HG03097 (cell line): ENCODE results near the gene HPSE2.
"Not testable (repeated sequence)": the region's sequence is repeated elsewhere in the genome, so short reads cannot be mapped to it uniquely, and the experiment has no call there.

Experiments used
- ATAC-seq: cut with Tn5 transposase; IDR thresholded peaks from one replicate; pipeline ENCODE4 v1.9.1; 2021; ENCODE audit not compliant: unreplicated experiment, low FRiP score

HPSE2 gene

DNA sequence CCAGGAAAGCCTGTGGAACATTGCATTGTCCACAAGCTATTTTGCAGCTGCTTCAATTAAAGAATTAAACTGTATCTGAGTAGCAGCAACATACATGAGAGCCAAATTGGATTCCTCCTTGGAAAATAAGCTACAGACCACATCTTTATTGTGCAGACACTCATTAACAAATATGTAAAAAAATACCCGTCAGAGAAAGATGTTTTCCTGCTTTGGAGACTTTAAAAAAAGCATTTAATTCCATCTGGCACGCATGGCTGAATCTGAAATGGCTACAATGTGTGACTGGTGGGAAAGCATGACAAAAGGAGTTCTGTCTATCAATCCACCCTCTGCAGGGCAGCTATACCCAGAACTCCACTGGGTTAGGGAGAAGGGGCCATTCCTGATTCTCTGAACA lies 715.8 kb downstream of the HPSE2 start:
- no peak for ATAC-seq

DNA sequence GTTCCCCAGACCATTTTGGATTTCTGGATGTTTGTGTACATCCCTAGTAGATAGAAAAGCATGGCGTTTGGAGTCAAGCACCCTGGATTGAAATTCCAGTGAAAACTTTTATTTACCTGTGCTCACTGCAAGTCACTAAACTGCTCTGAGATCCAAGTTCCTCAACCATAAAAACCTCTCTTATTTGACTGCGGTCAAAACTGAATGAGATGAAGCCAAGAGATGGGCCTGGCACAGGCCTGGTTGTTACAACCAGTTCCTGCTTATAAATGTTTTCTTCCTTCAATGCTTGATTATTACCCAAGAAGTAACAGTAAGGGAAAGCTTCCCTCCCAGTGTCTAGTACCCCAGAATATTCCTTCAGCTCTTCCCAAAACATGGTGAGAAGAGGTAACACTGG lies 718.0 kb downstream of the HPSE2 start:
- no peak for ATAC-seq

DNA sequence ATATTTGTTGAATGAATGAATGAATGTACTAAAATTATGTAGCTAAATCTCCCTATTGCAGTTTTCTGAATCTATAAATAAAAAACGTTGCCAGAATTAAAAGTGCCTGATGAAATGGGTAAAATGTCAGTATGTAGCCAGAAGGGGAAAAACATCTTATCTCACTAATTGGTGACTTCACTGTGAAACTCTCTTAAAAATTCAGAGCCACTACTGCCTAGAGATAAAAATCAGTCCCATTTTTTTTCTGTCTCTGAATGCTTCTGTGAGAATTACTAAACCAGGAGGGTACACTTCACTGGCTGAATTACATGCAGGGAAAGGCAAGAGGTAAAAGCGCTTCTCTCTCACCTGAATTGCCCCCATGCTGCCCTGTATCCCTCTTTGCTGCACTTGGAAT lies 719.3 kb downstream of the HPSE2 start:
- no peak for ATAC-seq

DNA sequence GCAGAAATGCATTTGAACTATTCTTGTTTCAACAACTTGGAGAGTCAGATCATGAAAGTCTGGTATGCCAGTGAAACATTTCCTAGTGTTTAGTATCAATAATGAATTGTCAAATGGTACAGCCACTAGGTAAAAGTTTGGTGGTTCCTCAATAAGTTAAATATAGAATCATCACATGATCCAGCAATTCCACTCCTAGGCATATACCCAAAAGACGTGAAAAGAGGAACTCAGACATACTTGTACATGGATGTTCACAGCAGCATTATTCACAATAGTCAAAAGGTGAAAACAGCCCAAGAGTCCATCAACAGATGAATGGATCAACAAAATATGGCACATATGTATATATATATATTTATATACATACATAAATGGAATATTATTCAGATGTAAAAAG lies 721.9 kb downstream of the HPSE2 start:
- no peak for ATAC-seq

DNA sequence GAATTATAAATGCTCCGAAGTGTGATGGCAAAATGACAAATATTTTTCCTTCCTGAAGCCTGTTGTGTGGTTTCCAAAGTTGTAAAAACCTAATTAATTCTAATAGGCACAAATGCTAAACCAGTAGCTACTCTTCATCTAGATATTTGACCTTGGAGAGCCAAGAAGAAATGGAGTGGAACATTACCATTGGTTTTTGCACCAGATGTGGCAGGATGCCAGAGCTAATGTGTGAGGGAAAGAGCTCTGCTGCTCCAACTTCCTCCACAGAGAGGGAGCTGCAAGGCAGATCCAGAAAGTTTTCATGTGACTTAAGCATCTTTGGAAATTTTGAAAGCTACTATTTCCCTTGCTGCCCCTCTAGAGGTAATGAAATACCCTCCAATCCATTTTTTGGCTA lies 723.8 kb downstream of the HPSE2 start:
- ATAC-seq, result no peak

DNA sequence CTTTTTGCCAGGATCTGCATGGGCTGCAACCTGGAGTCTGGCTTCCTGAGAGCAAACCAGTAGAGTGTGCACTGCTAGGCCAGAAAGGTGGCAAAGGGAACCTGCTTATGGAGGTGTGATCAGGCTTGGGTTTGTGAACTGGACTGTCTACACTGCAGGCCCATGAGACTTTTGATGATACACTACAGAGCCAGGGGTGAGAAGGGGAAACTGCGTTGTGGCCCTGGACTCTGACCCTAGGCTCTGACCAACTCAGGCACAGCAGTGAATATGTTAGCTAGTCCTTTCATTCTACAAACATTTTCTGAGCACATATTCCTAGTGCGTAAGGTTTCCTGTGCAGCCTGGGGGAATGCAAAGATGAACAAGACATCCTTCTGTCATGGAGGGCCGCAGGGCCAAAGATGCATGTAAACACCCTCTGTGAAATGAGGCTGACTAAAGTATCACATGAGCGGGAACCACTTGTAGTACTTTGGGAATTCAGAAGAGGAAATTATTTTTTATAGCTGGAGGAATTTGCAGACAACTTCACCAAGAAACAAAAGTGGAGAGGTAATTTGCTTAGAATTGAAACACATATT lies 725.1 kb downstream of the HPSE2 start:
- no peak for ATAC-seq

DNA sequence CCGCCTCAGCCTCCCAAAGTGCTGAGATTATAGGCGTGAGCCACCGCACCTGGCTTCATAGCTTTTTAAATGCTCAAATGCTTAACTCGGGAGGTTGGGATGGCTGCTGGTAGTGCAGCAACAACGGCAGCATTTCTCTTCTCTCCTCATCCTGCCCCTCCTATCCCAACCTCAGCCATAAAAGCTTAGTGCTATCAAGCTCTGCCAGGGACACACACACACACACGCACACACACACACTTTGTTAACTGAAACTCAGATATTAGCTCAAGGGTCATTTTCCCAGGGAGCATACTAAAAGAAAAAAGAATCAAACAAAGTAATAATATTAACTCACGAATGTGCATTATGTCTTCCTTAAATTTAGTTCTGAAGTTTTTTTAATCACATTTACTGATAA lies 725.9 kb downstream of the HPSE2 start:
- no peak for ATAC-seq

DNA sequence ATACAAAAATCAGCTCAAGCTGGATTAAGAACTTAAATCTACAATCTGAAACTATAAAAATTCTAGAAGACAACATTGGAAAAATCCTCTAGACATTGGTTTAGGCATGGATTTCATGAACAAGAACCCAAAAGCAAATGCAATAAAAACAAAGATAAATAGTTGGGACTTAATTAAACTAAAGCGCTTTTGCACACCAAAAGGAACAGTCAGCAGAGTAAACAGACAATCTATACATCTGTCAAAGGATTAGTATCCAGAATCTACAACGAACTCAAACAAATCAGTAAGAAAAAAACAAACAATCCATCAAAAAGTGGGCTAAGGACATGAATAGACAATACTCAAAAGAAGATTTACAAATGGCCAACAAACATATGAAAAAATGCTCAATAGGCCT lies 733.1 kb downstream of the HPSE2 start:
- not testable (repeated sequence) for ATAC-seq

DNA sequence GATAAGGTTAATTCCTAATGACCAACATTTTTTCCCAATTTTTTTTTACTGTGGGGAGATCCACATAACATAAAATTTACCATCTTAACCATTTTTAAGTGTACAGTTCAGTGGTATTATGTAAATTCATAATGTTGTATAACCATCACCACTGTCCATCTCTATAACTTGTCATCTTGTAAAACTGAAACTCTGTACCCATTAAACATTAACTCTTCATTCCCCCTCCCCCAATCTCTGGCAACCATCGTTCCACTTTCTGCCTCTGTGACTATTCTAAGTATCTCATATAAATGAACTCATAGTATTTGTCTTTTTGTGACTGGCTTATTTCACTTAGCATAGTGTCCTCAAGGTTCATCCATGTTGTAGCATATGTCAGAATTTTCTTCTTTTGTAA lies 742.9 kb downstream of the HPSE2 start:
- peak; percentile 67 for ATAC-seq

DNA sequence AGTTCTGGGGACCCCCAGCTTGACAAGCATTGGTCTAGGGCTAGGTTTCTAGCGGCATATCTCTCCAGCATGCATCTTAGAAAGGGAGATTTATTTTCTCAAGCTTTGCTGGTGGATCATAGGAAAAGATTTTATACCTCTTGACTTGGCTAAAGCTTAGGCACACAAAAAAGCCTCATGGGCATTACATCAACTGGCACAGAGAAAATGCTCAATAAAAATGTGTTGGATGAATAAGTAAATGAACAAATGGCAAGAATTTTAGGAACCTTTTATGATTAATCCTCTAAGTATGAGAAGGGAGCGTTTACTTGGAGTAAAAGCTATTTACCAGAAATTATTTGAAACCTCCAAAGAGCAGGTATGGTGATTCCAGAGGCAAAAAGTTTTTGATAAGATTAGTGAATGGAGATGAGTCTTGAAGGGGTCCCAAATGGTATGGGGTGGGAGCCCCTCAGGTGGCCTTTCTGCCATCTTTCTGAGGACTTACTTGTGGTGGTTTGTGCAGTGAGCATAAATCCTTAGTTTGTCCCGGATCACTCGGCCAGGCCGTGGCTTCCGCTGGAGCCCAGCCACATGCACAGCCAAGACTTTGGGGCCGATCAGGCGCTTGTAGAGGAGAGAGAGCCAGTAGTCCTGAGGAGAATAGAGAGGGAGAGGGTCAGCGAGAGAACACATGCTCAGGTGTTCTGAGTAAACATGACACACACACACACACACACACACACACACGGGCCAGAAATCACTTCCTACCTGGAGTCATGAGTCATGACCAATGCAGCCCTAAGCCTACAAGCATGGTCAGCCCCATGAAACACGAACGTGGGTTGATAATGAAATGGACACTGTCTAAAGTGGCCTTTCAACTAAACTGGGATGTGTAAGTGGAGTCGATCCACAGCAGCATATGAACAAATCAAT lies 745.8 kb downstream of the HPSE2 start:
- ATAC-seq, result no peak

DNA sequence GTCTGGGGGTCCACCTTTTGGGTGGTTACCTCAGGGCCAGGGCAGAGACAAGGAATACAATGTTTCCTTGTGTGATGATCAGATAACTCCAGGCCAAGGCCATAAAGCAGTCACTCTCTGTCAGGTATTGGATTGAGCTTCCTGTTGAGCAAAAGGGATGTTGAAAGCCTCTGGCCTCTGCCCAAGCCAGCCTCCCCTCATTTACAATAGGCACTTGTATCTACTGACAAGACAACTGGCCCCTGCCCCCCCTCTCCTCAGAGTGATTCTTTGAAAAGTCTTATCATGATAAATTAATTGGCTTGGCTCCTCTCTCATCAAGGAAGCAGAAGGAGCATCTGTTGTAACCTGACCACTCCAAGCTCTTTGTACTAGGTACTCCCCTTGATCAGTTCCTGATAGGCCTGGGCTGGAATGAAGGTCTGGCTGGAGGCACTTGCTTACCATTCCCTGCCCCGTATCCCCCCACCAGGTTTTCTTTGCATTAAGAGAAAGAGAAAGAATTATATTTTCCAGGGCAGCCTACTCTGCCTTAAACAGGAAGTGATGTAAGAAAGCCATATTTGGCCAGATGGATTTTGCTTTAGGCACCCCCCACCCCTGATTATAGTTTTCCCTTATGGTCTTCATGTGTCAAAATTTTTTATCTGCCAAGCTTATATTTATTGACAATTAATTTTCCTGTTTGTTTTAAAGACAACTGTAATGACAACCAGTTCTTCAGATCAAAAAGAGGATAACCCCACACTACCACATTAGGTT lies 746.8 kb downstream of the HPSE2 start:
- no peak for ATAC-seq

DNA sequence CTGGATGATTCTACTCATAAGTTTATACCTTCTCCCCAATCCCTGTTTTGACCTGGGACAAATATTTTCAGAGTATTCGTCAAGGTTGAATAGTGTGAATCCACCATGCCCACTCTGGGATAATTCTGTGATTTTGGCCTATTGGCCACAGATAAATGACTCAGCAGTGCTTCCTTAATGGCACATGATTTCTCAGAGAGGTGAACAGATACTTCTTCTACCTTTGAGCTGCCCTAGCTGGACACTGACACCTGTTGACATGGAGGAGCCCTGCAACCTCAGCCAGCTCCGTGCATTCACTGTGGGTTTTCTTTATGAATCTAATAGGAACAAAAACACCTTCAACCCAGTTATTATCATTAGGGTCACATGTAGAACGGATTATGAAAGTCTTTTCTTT lies 748.0 kb downstream of the HPSE2 start:
- no peak for ATAC-seq

DNA sequence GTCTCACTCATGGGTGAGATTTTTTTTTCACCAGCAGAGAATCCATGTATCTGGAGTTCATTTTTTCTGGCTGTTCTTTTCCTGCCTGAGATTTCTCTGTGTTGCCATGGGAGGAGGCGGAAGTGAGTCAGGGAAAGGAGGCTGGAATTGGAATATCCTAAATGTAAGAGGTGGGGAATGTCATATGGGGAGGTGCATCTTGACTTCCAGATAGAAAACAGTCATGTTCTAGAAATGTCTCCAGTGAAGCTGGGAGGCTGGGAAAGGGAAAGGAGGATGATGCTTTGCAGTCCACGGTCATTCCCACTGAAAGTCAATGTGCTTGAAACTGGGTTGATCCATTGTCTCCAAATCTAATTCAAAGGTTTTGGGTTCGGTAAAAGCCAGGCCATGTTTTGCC lies 749.2 kb downstream of the HPSE2 start:
- no peak for ATAC-seq

DNA sequence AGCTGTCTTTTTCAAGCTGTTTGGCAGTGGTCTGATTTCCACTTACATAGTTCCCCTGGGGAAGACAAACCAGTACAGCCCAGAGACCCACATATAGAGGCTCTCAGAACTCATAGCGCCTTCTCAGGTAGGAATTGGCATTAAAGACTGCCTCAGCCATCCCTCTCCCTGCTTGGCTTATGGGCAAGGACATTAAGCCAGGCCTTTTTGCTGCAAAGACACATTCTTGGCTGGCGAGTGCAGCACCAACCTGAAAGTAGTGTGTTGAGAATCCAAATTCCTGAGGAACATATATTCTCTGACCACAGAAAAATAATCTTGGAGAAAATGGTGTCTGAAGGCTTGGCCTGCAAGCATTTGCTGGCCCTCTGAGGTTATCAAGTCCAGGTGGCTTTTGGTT lies 749.7 kb downstream of the HPSE2 start:
- ATAC-seq, result no peak

DNA sequence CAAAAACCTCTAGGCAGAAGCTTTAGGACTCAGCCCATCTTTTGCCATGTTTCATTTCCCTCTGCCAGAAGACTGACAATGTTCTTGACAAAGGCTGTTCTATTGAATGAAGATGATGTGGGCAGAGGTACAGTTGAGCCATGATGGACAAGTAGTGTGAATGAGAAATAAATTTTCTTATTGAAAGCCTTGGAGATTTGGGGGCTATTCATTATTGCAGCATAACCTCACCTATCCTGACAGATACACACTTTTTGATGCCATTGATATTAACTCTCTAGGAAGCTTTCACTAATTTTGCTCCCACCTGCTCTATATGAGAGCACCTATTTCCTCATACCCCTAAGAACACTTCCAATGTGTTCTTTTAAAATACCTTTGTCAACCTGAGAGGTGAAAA lies 752.0 kb downstream of the HPSE2 start:
- no peak for ATAC-seq

DNA sequence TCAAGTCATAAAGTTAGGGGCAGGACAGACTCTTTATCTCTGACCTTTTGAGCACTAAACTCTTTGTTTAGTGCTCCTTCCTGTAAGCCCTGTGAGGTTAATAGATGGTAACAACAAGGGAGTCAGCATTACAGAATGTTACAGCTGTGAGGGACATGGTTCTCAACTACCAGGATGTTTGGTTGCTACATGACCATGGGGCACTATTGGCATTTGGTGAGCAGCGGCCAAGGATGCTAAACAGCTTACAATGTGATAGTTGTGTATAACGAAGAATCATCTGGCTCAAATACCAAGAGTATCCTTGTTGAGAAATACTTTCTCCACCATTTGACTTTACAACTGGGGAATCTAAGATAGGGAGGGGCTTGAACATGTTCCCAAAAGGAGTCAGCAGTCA lies 753.6 kb downstream of the HPSE2 start:
- ATAC-seq, result no peak

DNA sequence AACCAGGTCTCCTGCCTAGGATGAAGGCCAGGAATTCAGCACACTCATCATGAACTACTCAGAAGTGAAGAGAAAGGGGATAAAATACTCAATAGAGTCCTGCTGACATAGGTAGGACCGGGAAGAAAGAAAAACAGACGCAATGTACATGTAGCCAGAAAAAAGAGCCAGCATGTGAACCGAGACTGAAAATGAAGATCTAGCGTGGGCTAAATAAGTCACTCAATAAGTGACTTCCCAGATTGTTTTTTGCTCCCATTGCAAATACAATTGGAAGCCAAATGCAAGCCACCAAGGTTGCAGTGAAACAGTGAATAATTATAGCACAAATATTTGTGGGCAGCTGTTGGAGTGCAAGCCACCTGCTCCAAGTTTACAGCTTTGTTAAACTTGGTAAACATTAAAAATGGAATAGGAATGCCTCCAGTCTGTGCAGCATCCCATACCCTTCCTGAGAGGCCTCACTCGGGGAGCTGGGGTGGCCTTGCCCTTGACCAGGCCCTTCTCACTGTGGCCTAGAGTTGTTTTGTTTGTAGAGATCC lies 754.2 kb downstream of the HPSE2 start:
- ATAC-seq, result no peak

DNA sequence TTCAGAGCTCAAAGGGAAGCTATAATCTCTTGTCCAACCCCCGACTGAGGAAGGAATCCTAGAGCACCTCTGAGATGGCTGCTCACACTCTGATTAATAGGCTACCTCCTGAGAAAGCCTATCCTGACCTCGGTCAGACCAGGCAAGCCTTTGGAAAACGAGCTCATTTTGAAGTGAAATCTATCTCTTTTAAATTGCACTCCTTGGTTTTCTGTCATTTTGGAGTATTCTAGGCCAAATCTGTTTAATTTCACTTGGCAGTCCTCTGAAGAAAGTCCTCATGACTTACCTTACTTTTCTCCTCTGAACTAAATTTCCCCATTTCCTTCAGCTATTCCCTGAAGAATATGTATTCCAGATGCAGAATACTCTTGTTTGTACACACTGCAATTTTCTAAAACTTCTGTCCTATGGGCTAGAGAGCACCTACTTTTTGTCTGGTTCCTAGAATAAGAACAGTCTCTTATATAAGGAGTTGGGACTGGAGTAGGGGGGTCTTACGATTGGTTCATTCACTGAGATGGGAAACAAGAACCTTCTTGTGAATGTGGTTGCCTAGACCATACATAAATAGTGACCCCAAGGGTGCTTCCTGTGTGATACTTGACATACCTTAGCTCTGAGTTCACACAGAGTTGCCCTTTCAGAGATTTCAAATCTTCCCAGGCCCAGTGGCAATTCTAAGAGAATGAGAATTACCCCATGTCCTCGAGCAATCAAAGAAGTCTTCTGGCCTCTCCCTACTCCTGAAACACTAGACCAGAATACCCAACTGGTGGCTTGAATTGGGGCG lies 757.0 kb downstream of the HPSE2 start:
- ATAC-seq, result no peak

DNA sequence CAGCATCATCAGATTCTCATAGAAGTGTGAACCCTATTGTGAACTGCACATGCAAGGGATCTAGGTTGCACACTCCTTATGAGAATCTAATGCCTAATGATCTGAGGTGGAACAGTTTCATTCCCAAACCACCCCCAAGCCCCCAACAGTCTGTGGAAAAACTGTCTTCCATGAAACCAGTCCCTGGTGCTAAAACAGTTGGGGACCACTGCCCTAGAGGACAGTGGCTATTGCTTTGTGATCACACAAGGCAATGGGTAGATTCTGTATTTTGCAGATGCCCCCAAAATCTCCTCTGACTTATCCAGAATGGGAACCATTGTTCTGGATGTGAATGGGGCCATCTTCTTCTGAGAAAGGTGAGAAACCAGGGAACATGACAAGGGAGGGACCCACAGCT lies 757.8 kb downstream of the HPSE2 start:
- ATAC-seq, result no peak

DNA sequence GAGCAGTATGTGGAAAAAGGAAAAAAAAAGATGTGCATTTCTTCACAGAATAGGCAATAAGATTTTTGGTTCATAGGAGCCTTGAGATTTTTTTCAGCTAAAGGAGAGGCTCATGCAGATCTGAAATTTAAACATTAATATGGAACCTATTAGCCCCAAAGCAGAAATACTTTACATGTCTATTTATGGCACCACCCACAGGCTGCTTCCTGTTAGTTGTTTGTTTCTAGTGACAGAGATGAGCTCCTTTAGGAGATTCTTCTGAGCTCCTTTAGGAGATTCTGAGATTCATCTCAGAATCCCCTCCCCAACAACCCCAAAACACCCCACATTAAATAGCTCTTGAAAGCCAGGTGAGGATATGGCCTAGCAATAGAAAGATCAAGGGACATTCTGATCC lies 761.0 kb downstream of the HPSE2 start:
- ATAC-seq, result no peak

DNA sequence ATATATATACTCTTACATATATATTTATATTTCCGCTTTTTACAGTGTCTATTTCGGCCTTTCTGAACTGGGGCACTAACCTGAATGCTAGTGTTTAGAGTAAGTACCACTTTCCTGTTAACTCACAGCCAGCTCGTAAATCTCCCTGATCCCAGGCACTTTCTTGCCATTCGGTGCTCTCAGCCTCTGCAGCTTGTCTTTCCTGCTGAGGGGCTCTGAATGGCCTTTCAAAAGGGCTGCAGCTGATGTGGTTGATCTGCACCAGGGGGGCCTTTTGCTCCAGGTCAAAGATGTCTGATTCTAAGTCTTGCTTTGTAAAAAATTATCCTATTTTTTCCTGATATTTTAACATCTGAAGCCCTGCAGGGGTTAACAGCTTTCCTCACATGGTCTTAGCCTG lies 763.5 kb downstream of the HPSE2 start:
- ATAC-seq, result no peak
